BE2C (cell line): ENCODE results near the gene ZNF385C.

ENCODE experiments used
- DNase-seq: peaks from one replicate; pipeline ENCODE4 v3.0.0-alpha.2; 2020
- H3K27me3 ChIP-seq: fragments of 250-450 bp; sonication (Bioruptor Pico); 2 replicates; pipeline ENCODE4 v1.5.1; 2020; ENCODE audit warnings: mild to moderate bottlenecking
- H3K36me3 ChIP-seq: fragments of 250-450 bp; sonication (Bioruptor Pico); 2 replicates; pipeline ENCODE4 v1.5.1; 2020; ENCODE audit warnings: mild to moderate bottlenecking
- H3K4me1 ChIP-seq: fragments of 250-450 bp; sonication (Bioruptor Pico); 2 replicates; pipeline ENCODE4 v1.5.1; 2020
- H3K4me3 ChIP-seq: 2 replicates; pipeline ENCODE4 v1.5.1; 2011; ENCODE audit warnings: low read depth, low read length
- H3K9me3 ChIP-seq: fragments of 250-450 bp; sonication (Bioruptor Pico); 2 replicates; pipeline ENCODE4 v1.5.1; 2020
- TF ChIP-seq, protein P1 (sequence below): IDR thresholded peaks from 2 replicates; pipeline ENCODE4 v1.5.1; 2012; ENCODE audit warnings: mild to moderate bottlenecking, low read depth, low read length

Gene ZNF385C

DNA sequence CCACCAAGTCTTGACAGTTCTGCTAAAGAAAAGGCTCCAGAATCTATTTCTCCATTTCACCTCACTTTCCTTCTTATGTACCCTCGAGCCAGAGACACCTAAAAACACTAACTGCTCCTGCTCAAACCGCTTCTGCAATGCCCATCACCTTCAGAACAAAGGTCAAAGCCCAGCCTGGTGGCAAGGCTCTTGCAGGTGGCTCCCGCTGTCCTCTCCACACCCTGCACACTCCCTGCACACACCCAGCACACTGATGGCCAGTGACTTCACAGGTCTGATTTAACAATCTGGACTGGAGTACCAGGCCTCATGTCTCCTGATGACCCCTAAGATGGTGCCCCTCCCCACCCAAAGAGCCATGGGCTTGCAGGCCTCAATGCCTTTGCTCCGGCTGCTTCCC, 38.0 kb downstream of the ZNF385C start:
- Histone ChIP-seq H3K9me3 (no peaks in the 10 kb centered on the region), H3K4me3 (no peak overlapping the region), H3K4me1 (no peaks in the 10 kb centered on the region), H3K27me3 (no peaks in the 10 kb centered on the region), H3K36me3 (no peaks in the 10 kb centered on the region)
- TF ChIP-seq, protein P1, sequence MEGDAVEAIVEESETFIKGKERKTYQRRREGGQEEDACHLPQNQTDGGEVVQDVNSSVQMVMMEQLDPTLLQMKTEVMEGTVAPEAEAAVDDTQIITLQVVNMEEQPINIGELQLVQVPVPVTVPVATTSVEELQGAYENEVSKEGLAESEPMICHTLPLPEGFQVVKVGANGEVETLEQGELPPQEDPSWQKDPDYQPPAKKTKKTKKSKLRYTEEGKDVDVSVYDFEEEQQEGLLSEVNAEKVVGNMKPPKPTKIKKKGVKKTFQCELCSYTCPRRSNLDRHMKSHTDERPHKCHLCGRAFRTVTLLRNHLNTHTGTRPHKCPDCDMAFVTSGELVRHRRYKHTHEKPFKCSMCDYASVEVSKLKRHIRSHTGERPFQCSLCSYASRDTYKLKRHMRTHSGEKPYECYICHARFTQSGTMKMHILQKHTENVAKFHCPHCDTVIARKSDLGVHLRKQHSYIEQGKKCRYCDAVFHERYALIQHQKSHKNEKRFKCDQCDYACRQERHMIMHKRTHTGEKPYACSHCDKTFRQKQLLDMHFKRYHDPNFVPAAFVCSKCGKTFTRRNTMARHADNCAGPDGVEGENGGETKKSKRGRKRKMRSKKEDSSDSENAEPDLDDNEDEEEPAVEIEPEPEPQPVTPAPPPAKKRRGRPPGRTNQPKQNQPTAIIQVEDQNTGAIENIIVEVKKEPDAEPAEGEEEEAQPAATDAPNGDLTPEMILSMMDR: no peak
- no peak for DNase-seq

DNA sequence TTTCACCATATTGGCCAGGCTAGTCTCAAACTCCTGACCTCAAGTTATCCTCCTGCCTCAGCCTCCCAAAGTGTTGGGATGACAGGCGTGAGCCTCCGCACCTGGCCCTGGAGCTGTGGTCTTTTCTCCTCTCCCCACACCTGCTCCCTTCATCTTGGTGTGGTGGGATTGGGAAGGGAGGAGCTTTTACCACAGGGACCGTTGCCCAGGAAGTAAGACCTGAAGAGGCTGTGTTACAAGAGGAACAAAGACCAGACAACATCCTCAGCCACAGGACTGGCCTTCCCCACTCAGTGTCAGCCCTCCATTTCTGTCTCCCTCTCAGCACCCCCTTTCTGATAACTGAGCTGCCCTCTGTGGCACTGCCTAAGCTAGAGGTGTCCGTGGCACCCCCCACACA, 38.5 kb downstream of the ZNF385C start:
- no peaks in the 10 kb centered on the region for H3K36me3 ChIP-seq
- TF ChIP-seq, protein P1: no peak
- DNase-seq: no peak
- H3K9me3 ChIP-seq: no peaks in the 10 kb centered on the region
- H3K4me3 ChIP-seq: no peak overlapping the region
- H3K4me1 ChIP-seq: no peaks in the 10 kb centered on the region
- no peaks in the 10 kb centered on the region for H3K27me3 ChIP-seq

DNA sequence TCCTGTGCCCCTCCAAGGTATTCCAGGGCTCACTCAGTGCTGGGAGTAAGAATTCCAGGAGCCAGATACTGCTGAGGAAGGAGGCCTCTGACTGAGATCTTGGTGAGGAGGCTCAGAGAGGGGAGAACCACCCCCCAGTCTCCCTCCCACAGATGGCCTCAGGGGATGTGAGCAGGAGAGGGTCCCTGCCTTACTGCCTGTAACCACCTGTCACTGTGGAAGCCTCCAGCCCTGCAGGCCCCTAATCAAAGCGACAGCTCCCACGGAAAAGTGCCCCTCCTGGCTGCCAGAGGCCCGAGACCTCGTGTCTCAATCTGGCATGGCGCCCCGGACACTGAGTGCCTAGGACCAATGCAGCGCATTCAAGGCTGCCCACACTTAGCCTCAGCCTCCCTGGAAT, 40.2 kb downstream of the ZNF385C start:
- Histone ChIP-seq H3K27me3 (no peaks in the 10 kb centered on the region), H3K4me1 (no peaks in the 10 kb centered on the region), H3K4me3 (no peak overlapping the region), H3K9me3 (no peaks in the 10 kb centered on the region), H3K36me3 (no peaks in the 10 kb centered on the region)
- TF ChIP-seq, protein P1: no peak
- no peak for DNase-seq

DNA sequence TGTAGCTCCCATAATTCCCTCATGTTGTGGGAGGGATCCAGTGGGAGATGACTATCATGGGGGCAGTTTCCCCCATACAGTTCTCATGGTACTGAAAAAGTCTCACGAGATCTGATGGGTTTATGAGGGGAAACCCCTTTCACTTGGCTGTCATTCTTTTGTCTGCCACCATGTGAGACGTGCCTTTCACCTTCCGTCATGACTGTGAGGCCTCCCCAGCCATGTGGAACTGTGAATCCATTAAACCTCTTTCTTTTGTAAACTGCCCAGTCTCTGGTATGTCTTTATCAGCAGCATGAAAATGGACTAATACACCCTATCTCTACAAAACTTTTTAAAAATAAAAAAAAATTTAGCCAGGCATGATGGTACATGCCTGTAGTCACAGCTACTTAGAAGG, 41.6 kb downstream of the ZNF385C start:
- H3K27me3 ChIP-seq: no peaks in the 10 kb centered on the region
- TF ChIP-seq, protein P1: no peak
- no peak overlapping the region for H3K4me3 ChIP-seq
- no peak for DNase-seq
- H3K9me3 ChIP-seq: no peaks in the 10 kb centered on the region
- no peaks in the 10 kb centered on the region for H3K4me1 ChIP-seq
- H3K36me3 ChIP-seq: no peaks in the 10 kb centered on the region

DNA sequence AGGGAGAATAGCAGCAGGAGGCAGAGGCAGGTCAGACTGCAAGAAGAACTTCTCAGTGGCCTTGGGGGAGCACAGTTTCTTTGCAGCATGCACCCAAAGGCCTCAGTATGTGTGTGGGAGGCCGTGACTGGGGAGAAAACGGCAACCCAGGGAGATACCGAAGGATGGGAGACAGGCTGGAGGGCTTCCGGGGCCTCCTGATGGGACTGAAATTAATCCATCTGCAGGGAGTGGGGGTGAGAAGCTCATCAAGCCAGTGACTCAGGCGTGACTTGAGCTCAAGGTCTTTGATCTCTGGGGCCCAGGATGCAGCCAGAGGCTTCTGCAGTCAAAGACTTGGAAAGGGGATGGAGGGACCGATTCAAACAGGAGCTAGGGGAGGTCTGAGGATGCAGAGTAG, 42.8 kb downstream of the ZNF385C start:
- TF ChIP-seq, protein P1: no peak
- Histone ChIP-seq H3K36me3 (no peaks in the 10 kb centered on the region), H3K4me1 (no peaks in the 10 kb centered on the region), H3K27me3 (no peaks in the 10 kb centered on the region), H3K4me3 (no peak overlapping the region), H3K9me3 (no peaks in the 10 kb centered on the region)
- no peak for DNase-seq

DNA sequence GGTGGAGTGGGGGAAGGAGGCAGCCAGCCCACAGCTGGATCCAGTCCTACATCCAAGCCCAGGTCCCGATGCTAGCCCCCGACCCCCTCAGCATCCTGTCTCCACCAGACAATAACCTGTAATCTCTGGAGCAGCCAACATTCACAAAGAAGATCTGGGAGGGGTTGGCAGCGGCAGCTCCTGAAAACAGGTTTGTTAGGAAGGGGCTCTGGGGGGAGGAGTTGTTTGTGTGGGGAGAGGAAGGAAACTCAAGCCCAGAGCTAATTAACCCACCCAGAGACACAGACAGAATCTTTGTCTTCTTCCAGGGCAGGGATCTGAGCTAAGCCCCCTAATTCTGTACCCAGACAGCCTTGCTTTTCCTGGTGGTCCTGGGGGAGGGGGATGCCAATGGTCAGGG, 43.2 kb downstream of the ZNF385C start:
- TF ChIP-seq, protein P1: no peak
- no peaks in the 10 kb centered on the region for H3K9me3 ChIP-seq
- DNase-seq: no peak
- H3K4me3 ChIP-seq: no peak overlapping the region
- H3K36me3 ChIP-seq: no peaks in the 10 kb centered on the region
- no peaks in the 10 kb centered on the region for H3K4me1 ChIP-seq
- no peaks in the 10 kb centered on the region for H3K27me3 ChIP-seq
